ENCODE results near the gene USP12.

- TF ChIP-seq POLR2A (IDR thresholded peaks at IDR 0.05) (no peak), CTCF (IDR thresholded peaks at IDR 0.05) (no peak)
Observed at GRCh38 chr13:27024776-27025492, 146.7 kb downstream of the USP12 start.
